CD1c-positive myeloid dendritic cell (primary cell): ENCODE data around the gene RASGRF2.
A peak's percentile ranks its signal among the peaks of the same experiment; 100 is the strongest.

Experiments
- DNase-seq: peaks from one replicate; pipeline ENCODE4 v3.0.0-alpha.2; 2016; ENCODE audit errors: extremely low spot score

Gene RASGRF2

GRCh38 chr5:80959768-80960442 is at the start of gene RASGRF2:
RASGRF2 (plus strand) TSS chr5:80960363; CDS start chr5:80960739, 376 bp downstream.
- no peak for DNase-seq

DNA sequence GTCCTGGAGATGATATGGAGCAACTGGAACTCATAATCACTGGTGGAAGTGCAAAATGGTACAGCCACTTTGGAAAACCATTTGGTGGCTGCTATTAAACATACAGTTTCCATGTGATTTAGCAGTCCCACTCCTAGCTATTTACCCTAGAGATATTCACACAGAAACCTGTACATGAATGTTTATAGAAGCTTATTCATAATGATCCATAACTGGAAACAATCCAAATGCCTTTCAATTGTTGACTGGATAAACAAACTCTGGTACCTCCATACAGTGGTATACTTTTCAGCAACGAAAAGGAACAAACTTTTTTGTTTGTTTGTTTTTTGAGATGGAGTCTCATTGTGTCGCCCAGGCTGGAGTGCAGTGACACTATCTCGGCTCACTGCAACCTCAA is 47.7 kb upstream of the RASGRF2 start:
- no peak for DNase-seq

GRCh38 chr5:80915716-80916115 is 44.4 kb upstream of the RASGRF2 start:
- DNase-seq, result no peak

- DNase-seq, result no peak
Observed at GRCh38 chr5:80916676-80917075, 43.5 kb upstream of the RASGRF2 start.

GRCh38 chr5:80917631-80918030 is 42.5 kb upstream of the RASGRF2 start:
- no peak for DNase-seq

DNA sequence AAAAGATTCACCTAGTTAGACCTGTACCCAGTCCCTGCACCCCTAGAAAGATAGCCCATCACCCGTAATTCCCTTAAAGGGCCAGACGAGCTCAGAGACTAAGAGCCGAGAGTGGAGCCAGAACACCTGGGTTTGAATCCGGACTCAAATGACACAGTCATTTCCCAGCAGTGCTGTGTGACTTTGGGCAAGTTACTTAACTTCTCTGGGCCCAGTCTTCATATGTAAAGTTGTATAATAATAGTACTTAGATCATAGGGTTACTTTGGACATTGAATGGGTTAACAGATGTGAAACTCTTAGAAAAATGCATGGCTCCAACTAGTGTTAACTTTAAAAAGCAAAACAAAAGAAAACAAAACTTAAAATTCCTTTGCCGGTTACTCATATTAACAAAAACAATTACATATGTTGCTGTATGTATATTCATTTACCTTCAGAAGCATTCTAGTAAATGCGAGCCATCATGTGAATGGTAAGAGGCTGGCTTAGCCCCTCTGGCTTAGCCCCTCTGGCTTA is 40.4 kb upstream of the RASGRF2 start:
- no peak for DNase-seq

- no peak for DNase-seq
Observed at GRCh38 chr5:80920333-80920732, 39.8 kb upstream of the RASGRF2 start.

DNA sequence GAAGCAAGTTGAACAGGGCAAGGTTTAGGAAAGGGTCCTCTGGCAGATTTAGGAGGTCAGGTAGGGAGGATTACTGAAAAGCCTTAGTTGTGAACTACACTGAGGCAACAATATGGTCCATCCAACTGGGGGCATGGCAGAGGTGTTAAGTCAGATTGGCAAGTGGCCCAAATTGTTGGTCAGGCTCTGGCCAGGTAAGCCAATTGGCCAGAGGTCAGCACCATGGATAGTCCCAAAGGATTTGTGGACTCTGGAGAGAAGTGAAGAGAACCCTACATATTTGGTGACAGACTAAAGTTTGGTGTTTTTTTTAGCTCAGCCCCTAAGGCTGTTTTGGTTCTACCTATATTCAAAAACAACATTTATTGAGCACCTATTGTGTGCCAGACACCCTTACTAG is 39.1 kb upstream of the RASGRF2 start:
- no peak for DNase-seq

GRCh38 chr5:80925931-80926330 is 34.2 kb upstream of the RASGRF2 start:
- peak; percentile 43 for DNase-seq

DNA sequence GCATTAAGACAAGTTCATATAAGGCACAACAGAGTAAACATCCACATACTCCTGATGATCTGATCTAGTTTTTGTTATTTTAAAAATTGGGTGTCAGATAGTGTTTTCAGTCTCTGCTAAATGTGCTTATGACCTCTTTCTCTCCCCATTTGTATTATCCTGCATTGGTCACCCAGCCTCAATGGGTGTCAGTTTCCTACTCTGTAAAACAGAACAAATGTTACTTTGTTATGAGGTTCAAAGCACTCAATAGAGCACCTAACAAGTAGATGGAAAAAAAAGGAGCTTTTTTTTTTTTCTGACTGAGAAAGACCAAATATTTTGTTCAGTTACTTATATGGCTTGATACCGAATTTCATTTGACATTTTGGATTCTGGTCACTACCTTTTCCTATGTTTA is 33.6 kb upstream of the RASGRF2 start:
- no peak for DNase-seq

DNA sequence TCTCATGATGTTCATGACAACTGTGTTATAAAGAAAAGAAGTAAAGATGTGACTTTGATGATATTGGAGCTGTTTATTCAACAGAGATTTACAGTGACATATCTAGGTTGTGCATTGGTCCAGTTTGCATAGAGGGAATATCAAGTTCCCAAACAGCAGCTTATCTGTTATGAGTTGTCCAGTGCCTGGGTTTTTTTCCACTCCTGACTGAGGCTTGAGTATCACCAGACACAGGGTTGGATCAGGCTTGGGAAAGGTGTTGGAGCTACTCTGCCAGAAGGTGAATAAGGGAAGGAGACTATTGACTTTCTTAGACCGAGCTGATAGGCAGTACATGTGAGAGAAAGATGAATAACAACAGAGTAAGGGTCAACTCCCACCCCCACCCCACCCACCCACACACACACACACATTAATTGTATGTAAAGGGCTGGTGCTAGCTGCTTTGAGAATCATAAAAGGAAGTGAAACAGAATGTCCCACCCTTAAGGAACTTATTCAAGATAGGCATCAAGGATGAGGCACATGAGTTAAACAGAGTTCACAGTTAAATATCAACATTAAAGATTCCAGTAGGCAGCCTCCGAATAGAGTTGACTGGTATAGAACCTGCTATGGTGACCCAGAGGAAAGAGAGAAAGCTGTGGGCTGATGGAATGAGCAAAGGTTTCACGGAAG is 33.0 kb upstream of the RASGRF2 start:
- peak; percentile 17 for DNase-seq

- no peak for DNase-seq
Observed at GRCh38 chr5:80928073-80928472, 32.1 kb upstream of the RASGRF2 start.

GRCh38 chr5:80930940-80931339 is 29.2 kb upstream of the RASGRF2 start:
- DNase-seq, result no peak

- no peak for DNase-seq
Observed at GRCh38 chr5:80931411-80931810, 28.8 kb upstream of the RASGRF2 start.

DNA sequence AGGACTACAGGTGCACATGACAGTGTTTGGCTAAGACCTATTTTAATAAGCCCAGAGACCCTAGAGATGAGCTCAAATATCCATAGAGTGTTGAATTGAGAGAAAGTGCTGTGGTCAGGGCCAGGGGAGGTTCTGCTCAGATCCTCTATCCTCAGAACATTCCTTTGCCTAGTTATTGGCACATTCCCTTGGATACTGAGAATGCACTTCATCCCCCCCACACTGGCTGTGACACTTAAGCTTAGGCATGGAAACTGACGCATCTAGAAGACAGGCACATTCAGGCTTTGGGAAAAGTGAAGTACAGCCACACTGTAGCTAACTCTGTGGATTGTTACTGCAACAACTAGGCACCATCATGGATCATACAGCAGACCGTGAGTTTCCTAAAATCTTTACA is 27.1 kb upstream of the RASGRF2 start:
- DNase-seq, result no peak

GRCh38 chr5:80934751-80935150 is 25.4 kb upstream of the RASGRF2 start:
- no peak for DNase-seq

GRCh38 chr5:80935811-80936385 is 24.3 kb upstream of the RASGRF2 start:
- DNase-seq, result no peak

- DNase-seq, result no peak
Observed at GRCh38 chr5:80936881-80937280, 23.3 kb upstream of the RASGRF2 start.

DNA sequence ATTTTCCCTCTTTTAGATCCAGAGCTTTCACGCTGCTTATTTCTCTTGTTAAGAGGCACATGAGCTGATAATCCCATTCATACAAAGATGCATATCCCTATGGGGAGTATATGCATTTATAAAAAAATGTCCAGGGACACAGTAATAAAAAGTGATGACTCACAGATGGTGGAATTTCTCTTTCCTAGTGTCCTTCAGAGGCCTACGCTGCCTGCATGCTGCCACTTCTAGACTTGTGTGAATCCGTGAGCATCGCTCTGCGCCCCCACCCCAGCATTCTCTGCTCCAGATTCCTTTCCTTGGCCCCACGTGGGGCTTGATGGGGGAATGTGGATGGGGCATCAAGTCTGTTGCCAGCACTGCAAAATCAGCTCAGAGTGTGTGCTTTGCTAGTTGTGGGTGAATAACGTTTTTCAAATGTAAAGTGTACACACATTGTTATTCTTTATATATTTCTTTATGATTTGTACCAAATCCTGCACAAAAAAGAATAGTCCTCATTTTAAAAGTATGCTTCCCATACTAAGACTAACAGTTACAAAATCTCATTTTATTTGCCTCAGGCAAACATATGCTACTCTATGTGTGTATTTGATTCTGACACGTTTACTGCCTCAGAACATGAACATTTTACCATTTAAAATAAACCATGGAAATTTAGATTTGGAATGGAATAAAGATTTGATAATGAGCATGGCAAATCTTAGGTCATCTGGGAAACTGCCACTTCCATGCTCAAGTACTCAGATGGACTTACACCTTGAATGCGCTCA is 22.4 kb upstream of the RASGRF2 start:
- no peak for DNase-seq

- no peak for DNase-seq
Observed at GRCh38 chr5:80941496-80941895, 18.7 kb upstream of the RASGRF2 start.

GRCh38 chr5:80951366-80951765 is 8.8 kb upstream of the RASGRF2 start:
- DNase-seq, result no peak

DNA sequence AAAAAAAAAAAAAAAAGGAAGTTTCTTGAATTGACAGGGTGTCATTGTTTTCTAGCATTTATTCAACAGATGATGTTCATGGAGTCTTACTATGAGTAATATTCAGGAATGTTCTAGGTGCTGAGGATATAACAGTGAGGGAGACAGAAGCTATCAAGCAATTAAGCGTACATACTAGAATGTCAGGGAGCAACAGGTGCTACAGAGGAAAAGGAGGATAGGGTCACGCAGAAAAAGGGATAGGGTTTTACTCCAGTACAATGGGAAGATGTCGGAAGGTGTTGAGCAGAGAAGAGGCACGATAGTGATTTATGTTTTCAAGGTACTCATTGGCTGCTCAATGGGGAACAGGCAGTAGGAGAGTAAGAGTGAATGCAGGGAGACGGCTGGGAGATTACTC is 6.6 kb upstream of the RASGRF2 start:
- DNase-seq, result no peak
